HK-2 (cell line): ENCODE data around the gene CALM3.

Source experiments
- DNase-seq: peaks from one replicate; pipeline ENCODE4 v3.0.0-alpha.2; 2018; ENCODE audit not compliant: unreplicated experiment

The CALM3 gene

DNA sequence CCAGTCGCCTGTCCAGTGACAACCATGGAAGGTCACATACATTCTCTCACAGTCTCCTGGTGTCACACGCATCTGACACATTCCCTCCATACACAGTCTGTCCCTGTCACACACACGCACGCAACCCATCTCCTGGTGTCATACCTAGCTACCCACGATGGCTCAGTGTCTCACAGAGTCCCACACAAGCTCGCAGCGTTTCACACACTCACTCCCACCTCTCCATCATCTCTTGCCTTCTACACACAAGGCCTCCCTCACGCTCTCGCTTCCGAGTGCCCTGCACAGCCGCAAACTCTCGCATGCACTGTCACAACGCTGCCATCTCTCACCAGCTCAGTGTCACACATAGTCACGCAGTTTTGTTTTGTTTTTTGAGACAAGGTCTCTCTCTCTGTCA is 36.1 kb downstream of the CALM3 start:
- no peak for DNase-seq

DNA sequence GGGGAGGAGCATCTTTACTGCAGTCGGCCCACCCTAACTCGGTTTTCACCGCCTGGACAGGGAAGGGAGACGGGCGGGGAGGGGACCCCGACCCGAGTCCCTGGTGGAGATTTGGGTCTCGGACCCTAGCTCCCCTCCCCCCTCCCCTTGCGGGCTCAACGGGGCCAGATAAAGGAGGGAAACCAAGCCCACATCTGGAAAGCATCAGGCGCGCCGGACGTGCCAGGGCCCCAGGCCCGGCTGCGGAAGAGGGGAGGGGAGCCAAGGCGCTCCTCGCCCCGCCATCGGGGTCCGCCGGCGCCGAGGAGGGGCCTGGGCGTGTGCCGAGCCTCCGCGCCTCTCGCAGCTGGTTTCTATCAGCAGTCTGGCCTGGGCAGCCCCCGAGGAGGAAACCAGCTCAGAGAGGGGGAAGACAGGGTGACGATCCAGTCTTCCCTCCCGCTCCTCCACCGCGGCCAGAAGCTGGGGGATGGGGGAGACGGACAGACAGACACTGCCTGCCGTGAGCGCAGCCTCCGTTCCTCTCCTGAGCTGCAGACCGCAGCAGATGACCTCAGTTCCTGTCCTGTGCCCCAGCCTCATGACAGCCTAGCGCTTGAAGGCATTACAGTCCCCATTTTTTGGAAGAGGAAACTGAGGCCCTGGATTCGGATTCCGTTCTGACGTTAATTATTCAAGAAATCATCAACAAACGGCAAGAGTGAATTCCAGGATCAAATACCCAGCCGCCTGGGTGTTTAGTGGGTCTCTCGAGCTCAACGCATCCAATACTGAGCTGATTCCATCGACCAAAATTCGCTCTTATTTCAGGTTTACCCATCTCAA is 38.4 kb downstream of the CALM3 start:
- DNase-seq, result peak; percentile 70

DNA sequence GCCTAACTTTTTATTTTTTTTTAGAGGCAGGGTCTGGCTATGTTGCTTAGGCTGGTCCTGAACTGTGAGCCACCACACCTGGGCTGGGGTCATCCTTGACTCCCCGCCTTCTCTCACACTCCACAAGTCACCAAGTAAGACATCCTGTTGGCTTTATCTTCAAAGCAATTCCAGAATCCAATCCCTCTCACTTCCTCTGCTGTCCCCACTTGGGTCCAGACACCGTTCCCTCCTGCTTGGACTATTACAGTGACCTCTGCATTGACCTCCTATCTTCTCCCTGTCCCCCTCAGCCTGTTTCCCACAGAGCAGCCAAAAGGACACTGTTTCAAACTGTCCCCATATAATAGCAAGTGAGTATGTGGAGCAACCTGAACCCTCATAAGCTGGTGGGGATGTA is 39.5 kb downstream of the CALM3 start:
- DNase-seq, result no peak

DNA sequence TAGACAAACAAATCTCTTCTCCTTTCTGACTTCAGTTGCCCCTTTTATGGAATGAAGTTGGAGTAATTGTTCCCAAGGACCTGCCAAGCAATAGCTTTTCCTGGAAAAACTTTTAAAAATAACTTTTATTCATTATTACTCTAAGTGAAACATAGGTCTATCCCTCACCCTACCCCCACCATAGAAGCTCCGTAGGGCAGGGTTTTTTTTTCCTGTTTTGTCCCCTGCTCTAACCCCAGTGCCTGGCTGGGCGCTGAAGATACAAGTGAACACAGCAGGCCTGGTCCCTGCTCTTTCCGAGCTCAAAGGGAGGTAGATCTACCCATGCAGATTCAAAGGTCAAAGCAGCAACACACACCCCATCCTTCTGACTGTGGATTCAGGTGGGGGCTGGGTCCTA is 43.6 kb downstream of the CALM3 start:
- DNase-seq, result no peak

DNA sequence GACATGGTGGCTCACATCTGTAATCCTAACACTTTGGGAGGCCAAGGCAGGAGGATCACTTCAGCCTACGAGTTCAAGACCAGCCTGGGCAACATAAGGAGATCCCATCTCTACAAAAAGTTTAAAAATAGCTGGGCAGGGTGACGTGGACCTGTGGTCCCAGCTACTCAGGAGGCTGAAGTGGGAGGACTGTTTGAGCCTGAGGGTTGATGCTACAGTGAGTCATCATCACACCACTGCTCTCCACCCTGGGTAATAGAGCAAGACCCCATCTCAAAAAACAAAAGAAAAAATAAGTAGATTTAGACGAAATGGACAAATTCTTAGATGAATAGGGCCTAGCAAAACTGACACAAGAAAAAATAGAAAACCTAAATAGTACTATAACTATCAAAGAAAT is 45.3 kb downstream of the CALM3 start:
- no peak for DNase-seq

DNA sequence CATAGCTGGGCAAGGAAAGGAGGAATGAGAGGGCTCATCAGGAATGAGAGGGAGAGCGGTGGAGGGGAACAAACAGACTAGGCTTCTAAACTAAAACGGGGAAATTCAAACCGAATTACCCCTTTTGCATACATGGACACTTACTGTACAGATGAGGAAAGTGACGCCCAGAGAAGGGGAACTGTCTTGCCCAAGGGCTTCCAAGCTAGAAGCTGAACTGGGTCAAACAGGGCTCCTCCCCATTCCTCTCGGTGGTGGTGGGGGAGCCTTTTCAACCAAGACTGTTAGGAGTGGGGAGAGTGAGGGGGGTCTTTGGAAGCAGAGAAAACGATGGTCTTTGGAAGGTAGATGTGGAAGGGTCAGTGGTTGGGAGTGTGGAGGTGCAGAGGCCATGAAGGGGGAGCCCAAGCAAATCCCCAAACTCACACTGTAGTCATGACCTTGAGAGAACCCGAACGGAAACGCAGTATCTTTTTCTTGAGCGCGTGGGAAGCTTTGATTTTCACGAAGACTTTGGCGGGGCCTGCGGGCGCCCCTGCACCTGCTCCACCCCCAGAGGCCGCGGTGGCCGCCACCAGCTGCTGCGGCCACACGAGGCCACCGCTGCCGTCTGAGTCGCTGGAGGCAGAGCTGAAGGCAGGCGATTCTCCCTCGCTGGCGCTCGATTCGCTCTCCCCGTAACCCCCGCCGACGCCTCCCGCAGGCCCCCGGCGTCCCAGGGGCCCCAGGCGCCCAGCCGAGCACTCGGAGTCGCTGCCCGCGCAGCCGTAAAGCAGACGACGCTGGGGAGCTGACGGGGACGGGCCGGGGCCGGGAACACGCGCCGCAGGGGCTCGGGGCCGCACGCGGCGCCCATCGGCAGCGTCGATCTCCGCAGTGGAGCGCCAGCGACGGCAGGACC is 47.2 kb downstream of the CALM3 start:
- no peak for DNase-seq

DNA sequence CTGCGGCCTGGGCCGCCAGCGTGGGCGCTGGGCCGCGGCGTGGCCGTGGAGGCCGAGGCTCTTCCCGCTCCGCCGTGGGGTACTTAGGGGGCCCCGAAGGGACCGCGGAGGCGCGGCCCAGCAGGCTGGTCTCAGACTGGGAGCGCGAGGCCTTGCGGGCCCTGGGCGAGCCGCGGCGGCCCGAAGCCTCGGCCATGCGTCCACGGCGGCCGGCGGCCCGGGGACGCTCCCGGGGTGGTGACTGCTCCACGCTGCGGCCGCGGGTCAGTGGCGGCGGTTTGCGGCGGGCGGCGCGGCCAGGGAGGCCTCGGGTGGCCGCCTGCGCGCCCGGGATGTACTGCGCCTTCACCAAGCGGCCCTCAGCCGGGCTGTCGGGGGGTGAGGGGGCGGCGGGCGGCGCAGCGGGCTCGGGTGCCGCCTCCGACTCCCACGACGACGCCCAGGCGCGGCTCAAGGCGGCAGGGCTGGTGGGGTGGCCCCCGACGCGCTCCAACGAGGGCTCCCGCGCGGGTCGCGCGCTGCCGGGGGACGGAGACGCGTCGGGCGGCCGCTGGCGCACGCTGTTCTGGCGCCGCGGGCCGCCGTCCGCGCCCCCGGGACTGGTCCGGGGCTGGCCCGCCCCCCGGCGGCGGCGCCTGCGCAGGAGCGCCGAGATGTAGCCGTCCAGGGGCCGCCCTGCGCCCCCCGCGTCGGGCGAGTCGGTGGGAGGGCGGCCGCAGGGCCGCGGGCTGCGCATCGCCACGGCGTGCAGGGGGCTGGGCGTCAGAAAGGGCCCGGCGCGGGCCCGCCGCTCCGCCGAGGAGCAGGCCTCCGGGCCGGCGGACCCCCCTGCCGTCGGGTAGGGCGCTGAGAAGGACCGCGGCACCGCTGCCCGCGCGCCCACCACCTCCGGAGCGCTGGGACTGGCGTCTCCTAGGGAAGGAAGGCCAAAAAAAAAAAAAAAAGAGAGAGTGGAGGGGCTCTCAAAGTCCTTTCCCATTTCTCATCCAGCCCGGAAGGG is 48.1 kb downstream of the CALM3 start:
- no peak for DNase-seq

DNA sequence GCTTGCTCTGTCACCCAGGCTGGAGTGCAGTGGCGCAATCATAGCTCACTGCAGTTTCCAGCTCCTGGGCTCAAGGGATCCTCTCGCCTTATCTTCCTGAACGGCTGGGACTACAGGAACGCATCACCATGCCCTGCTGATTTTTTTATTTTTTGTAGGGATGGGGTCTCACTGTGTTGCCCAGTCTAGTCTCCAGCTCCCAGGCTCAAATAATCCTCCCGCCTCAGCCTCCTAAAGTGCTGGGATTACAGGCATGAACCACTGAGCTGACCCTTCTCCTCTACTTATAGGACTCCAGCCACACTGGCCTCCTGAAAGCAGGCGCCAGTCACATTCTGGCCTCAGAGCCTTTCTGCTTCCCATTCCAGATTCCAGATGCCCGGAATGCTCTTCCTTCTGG is 49.3 kb downstream of the CALM3 start:
- no peak for DNase-seq

DNA sequence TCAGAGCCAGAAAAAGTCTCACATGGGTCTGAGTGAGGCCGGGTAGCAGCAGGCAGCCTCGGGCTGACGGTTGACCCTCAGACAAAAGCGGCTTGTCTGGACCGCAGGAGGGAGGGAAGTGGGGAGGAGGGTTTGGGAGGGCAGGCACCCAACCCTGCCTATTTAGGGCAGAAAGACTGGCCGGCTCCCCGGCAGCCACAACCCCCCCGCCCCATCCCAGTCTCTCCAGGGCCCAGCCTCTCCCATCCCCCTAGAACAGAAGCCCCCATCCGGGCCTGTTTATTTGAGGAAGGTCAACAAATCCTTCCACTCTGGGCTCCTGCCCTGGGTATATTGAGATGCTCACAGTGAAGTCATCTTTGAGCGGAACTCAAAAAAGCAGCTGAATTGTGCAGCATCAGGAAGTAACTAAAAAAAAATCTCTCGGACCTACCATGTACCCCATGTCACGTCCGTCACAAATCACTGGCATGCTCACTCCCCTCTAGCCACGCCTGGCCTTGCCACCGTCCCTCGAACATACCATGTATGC is 53.6 kb downstream of the CALM3 start:
- no peak for DNase-seq

DNA sequence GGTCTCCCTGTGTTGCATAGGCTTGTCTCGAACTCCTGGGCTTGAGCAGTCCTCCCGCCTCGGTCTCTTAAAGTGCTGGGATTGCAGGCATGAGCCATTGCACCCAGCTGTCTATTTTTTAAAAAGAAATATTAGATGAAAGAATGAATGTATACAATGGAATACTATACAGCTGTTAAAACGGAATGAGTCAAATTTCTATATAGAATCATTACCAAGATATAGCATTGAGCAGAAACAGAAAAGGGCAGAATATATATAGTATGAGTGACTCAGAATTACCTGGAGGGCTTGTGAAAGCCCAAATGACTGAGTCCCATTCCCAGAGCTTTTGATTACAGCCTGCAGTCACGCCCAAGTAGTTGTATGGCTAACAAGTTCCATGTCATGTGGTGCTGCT is 55.4 kb downstream of the CALM3 start:
- no peak for DNase-seq

DNA sequence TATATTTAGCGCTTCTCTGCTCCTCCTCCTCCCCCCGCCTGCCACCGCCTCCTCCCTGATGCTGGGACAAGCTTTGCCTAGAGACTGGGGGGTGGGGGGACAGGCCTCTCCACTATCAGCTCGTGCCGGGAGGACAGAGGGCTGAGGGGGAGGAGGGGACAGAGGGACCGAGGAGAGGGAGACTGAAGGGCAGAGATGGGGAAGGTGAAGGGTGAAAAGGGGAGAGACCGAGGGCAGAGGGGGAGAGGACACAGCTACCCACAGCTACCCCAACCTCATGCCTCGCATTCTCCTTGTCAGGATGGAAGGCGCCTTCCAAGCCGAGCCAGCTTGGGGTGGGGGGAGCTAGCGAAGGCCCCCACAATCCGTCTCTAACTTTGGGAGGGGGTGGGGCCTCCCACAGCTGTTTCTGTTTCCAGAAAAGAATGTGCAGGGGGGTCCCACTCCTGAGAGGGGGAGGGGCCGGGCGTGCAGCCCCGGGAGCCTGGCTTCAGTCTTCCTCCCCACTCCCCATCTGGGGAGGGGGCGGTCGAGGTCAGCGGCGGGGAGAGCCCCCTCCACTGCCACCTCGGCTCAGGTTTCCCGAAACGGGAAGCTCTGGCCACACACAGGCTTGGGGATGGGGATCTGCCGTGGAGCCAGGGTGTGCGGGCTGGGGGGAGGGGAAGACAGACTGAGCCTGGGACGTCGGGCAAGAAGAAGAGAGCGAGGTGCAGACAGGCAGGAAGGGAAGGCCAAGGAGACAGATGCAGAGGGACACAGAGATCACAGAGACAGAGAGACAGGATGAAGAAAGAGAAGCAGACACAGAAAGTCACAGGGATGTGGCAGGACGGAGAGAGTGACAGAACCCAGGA is 58.2 kb downstream of the CALM3 start:
- DNase-seq, result no peak

DNA sequence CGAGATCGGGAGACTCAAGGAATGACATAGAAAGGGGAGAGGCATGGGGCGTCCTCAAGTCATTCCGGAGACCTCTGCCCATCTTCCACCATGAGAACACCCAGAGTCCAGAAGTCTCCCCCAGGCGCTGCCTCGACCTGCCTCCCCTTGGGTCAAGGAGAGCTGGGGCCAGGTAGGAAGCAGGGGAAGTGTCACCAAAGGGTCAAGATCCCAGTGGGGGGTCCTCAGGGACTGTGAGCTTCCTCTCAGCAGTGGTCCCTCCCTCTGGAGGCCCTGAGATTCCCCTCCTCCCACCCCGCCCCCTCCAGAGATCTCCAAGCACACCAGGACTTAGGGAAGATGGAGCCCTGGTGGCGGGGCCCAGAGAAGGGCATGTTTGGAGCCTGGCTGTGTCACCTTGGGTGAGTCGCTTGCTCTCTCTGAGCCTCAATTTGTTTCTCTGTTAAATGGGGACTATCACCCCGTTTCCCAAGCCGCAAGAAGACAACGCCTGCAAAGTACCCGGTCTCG is 58.9 kb downstream of the CALM3 start:
- no peak for DNase-seq
